GM18861 (cell line): ENCODE measurements around the gene CR1.
"Not testable (repeated sequence)": the region's sequence is repeated elsewhere in the genome, so short reads cannot be mapped to it uniquely, and the experiment has no call there.

Experiments
- ATAC-seq: cut with Tn5 transposase; IDR thresholded peaks from one replicate; pipeline ENCODE4 v1.9.1; 2021; ENCODE audit not compliant: unreplicated experiment

Gene CR1

DNA sequence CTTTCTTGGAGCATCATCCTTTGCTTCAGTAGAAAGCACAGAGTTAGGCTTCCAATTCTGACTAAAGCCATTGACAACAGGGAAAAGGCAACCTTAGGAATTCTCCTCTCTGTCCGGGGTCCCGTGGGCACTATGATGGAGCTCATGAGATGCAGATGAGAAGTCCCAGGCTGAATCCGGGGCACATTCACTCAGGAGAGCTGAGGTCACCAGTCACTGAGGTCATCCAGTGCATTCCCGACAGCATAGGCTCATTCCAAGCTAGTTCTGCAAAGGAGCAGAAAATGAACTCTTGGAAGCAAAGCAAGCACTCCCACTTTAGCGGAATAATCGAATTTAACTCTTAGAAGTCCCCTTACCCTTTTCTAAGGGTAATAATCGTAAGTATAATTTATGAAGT is 6.8 kb downstream of the CR1 start:
- no peak for ATAC-seq

GRCh38 chr1:207503950-207504349 is 8.0 kb downstream of the CR1 start:
- ATAC-seq: no peak

DNA sequence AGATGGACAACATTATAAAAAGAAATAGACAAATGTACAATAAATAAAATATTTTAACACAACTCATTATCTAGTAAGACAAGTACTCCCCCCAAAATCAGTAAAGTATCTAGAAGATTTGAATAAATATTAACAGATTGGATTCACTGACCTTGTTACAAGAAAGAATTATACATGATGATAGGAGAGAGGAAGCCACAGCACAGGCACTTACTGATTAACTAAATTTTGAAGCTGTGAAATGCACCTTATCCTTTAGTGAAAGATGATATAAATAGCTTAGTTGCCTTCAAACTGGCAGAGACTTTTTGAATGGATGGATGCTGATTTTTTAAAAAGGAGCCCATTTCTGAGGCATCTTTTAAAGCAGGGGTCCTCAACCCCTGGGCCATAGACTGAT is 8.5 kb downstream of the CR1 start:
- ATAC-seq: no peak

DNA sequence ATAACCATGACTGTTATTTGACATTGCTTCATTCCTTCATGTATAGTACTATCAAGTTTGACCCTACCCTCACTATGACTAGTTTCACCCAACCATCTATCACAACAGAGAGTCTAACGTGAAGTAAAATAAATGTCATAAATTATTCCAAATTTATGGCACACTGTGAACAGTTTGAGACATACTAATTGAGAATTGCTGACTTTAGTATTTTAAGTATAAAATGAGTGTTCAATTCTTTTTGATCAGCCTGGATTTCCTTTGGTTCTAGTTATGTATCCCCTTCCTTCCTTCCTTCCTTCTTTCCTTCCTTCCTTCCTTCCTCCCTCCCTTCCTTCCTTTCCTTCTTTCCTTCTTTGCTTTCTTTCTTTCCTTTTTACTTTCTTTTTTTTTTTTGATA is 14.5 kb downstream of the CR1 start:
- ATAC-seq: no peak

GRCh38 chr1:207514890-207515289 is 18.9 kb downstream of the CR1 start:
- no peak for ATAC-seq

DNA sequence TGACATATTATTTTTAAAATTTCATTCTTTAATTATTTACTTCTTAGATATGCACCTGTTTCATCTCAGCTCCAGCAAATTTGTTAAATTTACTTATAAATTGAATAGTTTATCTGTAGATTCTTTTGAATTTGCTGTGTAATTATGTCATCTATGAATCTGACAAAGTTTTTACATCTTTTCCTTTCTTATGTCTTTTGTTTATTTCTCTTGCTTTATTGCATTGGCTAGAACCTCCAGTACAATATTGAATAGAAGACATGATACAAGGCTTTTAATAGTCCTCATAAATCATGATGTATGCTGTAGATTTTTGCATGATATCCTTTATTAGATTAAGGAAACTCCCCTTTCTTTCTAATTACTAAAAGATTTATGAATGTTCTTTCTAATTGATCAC is 20.8 kb downstream of the CR1 start:
- ATAC-seq: no peak

DNA sequence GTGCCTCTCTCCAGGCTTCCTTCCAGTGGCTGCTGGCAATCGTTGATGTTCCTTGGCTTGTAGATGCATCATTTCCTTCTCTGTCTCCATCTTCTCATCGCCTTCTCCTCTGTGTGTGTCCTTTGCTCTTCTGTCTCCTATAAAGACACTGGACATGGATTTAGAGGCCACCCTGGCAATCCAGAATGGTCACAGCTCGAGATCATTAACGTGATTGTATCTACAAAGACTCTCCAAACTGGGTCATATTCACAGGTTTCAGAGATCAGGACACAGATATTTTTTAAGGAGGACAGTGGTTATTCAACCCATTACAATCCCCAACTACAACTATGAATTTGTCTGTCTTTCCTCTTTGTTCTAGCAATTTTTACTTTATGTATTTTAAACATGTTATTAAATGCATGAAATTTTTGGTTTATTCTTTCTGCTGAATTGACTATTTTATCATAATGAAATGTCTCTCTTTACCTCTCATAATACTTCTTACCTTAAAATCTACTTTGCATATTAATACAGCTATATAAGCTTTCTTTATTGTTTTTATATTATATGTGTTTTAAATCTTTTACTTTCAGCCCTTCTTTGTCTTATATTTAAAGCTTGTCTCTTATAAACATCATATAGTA is 22.8 kb downstream of the CR1 start:
- ATAC-seq: no peak

- no peak for ATAC-seq
These were observed 23.8 kb downstream of the CR1 start for GRCh38 chr1:207519505-207520399.

GRCh38 chr1:207520400-207521345 is 24.7 kb downstream of the CR1 start:
- not testable (repeated sequence) for ATAC-seq

DNA sequence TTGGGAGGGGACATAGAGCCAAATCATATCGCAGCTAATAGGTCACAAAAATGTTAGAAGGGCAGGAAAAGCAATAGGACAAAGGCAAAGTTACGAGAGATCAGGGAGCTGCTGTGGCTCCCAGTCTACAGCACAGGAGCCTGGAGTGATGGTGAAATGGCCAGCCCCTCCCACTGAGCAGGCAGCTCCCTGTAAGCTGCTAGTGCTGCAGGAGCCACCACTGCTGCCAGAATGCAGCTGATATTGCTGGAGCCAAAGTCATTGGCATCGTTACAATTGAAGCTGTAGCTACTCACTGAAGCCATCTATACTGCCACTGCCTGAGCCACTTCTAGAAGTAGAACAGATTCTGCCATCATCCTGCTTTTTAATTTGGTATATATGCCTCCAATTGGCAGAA is 29.3 kb downstream of the CR1 start:
- ATAC-seq: not testable (repeated sequence)

- ATAC-seq: not testable (repeated sequence)
These were observed 32.4 kb downstream of the CR1 start for GRCh38 chr1:207528401-207528800.

DNA sequence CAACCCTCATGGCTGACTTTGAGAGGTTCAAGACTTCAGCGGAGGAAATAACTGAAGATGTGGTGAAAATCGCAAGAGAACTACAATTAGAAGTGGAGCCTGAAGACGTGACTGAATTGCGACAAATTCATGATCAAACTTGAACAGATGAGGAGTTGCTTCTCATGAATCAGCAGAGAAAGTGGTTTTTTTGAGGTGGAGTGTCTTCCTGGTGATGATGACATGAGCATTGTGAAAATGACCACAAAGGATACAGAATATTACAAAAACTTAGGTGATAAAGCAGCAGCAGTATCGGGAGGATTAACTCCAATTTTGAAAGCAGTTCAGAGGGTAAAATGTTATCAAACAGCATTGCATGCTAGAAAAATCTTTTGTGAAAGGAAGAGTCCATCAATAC is 40.3 kb downstream of the CR1 start:
- not testable (repeated sequence) for ATAC-seq

- ATAC-seq: not testable (repeated sequence)
These were observed 50.9 kb downstream of the CR1 start for GRCh38 chr1:207546677-207547357.

- ATAC-seq: not testable (repeated sequence)
These were observed 58.9 kb downstream of the CR1 start for GRCh38 chr1:207554823-207555222.

- ATAC-seq: no peak
These were observed 69.8 kb downstream of the CR1 start for GRCh38 chr1:207565546-207566468.

- ATAC-seq: not testable (repeated sequence)
These were observed 76.0 kb downstream of the CR1 start for GRCh38 chr1:207571926-207572325.

GRCh38 chr1:207573074-207573473 is 77.1 kb downstream of the CR1 start:
- ATAC-seq: not testable (repeated sequence)

DNA sequence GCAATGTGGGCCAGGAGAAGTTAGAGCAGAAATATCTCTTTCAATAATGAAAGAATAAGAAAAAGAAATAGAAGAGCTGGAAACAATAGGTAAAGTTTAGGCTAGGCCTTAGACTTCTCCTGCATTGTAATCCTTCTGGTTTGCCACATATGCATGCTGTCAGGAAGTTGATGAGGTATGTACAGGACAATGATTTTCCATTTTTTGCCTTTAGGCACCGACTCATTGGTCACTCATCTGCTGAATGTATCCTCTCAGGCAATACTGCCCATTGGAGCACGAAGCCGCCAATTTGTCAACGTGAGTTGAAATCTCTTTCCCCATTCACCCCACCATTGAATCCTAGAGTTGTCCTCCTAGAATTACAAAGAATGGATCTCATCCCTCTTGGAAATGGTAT is 79.4 kb downstream of the CR1 start:
- ATAC-seq: not testable (repeated sequence)

DNA sequence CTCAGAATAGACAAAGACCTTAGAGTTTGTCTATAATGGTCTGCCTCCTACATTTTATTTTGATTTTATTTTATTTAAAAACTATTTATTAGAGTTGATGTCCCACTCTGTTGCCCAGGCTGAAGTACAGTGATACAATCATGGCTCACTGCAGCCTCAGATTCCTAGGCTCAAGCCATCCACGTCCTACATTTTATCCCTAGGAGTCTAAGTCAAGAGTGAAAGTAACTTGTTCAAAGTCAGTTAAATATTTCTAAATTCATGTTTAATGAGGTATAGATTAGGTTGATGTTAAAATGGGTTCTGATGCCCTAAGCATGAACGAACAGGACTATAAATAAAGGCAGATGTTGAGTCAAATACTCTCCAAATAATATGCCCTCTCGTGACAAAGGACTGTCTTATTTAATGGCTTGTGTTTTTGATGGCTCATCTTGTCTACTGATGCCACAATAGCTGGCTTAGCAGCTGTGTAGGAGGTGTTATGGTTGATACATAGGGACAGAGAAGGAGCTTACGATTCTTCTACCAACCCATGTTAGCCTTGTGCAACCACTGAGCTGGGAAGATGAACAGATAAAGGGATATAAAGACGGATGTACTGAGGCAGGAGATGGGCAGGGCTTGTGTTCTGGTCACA is 83.0 kb downstream of the CR1 start:
- no peak for ATAC-seq
